Measurements from ENCODE around the gene CYSTM1.
A peak's percentile ranks its signal among the peaks of the same experiment; 100 is the strongest.
"Not testable (repeated sequence)": the region's sequence is repeated elsewhere in the genome, so short reads cannot be mapped to it uniquely, and the experiment has no call there.

CYSTM1 gene

GRCh38 chr5:140152022-140152999 is 22.7 kb upstream of the CYSTM1 start:
- POLR2A ChIA-PET = interaction anchor here (0.6 to 1.8 kb wide), 2 partner anchors 45 to 538 kb away, joined by 3 to 6 read pairs; no protein-coding TSS in a partner anchor
- no peak for DNase-seq (ENCODE audit: extremely low spot score)
- no peak for TF ChIP-seq ELF4 (IDR thresholded peaks at IDR 0.05)
- TF ChIP-seq FOXM1 (IDR thresholded peaks at IDR 0.05; ENCODE audit: borderline replicate concordance) = no peak
- no peak for TF ChIP-seq L3MBTL2 (conservative IDR thresholded peaks at IDR 0.05)
- no peak for TF ChIP-seq PKNOX1 (IDR thresholded peaks at IDR 0.05)
- no peak for TF ChIP-seq SUZ12 (IDR thresholded peaks at IDR 0.05)
- no peak for TF ChIP-seq TARDBP (IDR thresholded peaks at IDR 0.05)
- no peak for TF ChIP-seq HDGF (IDR thresholded peaks at IDR 0.05; ENCODE audit: borderline replicate concordance)
- TF ChIP-seq NFRKB (IDR thresholded peaks at IDR 0.05) = no peak
- no peak for TF ChIP-seq BHLHE40 (IDR thresholded peaks at IDR 0.05; ENCODE audit: borderline replicate concordance)
- TF ChIP-seq FOXA1 (IDR thresholded peaks at IDR 0.05) = no peak
- TF ChIP-seq ZNF384 (IDR thresholded peaks at IDR 0.05) = no peak
- TF ChIP-seq CTBP1 (IDR thresholded peaks at IDR 0.05; ENCODE audit: borderline replicate concordance) = no peak
- TF ChIP-seq ARNT (IDR thresholded peaks at IDR 0.05) = no peak
- no peak for TF ChIP-seq LEF1 (IDR thresholded peaks at IDR 0.05; ENCODE audit: borderline replicate concordance)
- no peak for TF ChIP-seq FOXK2 (IDR thresholded peaks at IDR 0.05)
- no peak for TF ChIP-seq SP1 (IDR thresholded peaks at IDR 0.05)
- CTCF ChIA-PET = interaction anchor here (0.6 to 1.9 kb wide), 3 partner anchors 34 to 394 kb away, joined by 3 to 6 read pairs (median 4); no protein-coding TSS in a partner anchor

- POLR2A ChIA-PET = interaction anchor here (1.5 kb wide), 1 partner anchor 46 kb away, joined by 5 read pairs; no protein-coding TSS in a partner anchor
- CTCF ChIA-PET = interaction anchor here (1.9 to 2.7 kb wide), 2 partner anchors 9 to 35 kb away, joined by 6 to 15 read pairs; no protein-coding TSS in a partner anchor
Measured at GRCh38 chr5:140153255-140153654, 21.7 kb upstream of the CYSTM1 start.

GRCh38 chr5:140153905-140154304 is 21.1 kb upstream of the CYSTM1 start:
- TF ChIP-seq NFRKB (IDR thresholded peaks at IDR 0.05) (no peak), ZNF384 (IDR thresholded peaks at IDR 0.05) (no peak), FOXM1 (IDR thresholded peaks at IDR 0.05; ENCODE audit: borderline replicate concordance) (no peak), CTBP1 (IDR thresholded peaks at IDR 0.05; ENCODE audit: borderline replicate concordance) (no peak), SP1 (IDR thresholded peaks at IDR 0.05) (no peak), PKNOX1 (IDR thresholded peaks at IDR 0.05) (no peak), TARDBP (IDR thresholded peaks at IDR 0.05) (no peak), BHLHE40 (IDR thresholded peaks at IDR 0.05; ENCODE audit: borderline replicate concordance) (no peak), FOXA1 (IDR thresholded peaks at IDR 0.05) (no peak), SUZ12 (IDR thresholded peaks at IDR 0.05) (no peak), L3MBTL2 (conservative IDR thresholded peaks at IDR 0.05) (no peak)
- DNase-seq (ENCODE audit: extremely low spot score) = no peak
- ChIA-PET POLR2A (interaction anchor here (1.5 kb wide), 1 partner anchor 46 kb away, joined by 5 read pairs; no protein-coding TSS in a partner anchor), CTCF (interaction anchor here (2.7 to 4.4 kb wide), 2 partner anchors 9 to 79 kb away, joined by 15 to 29 read pairs; no protein-coding TSS in a partner anchor)

More at GRCh38 chr5:140153255-140153654, 21.7 kb upstream of the CYSTM1 start:
- TF ChIP-seq CTBP1 (IDR thresholded peaks at IDR 0.05; ENCODE audit: borderline replicate concordance) (no peak), PKNOX1 (IDR thresholded peaks at IDR 0.05) (no peak), BHLHE40 (IDR thresholded peaks at IDR 0.05; ENCODE audit: borderline replicate concordance) (no peak), ELF4 (IDR thresholded peaks at IDR 0.05) (no peak), SP1 (IDR thresholded peaks at IDR 0.05) (no peak), NFRKB (IDR thresholded peaks at IDR 0.05) (no peak), FOXM1 (IDR thresholded peaks at IDR 0.05; ENCODE audit: borderline replicate concordance) (no peak)
- no peak for DNase-seq (ENCODE audit: extremely low spot score)

- CTCF ChIA-PET = interaction anchor here (0.7 to 4.4 kb wide), 3 partner anchors 10 to 101 kb away, joined by 3 to 29 read pairs (median 15); no protein-coding TSS in a partner anchor
- POLR2A ChIA-PET = interaction anchor here (1.4 to 1.5 kb wide), 2 partner anchors 42 to 47 kb away, joined by 4 to 5 read pairs; no protein-coding TSS in a partner anchor
- not testable (repeated sequence) for DNase-seq (ENCODE audit: extremely low spot score)
Measured at GRCh38 chr5:140154710-140155381, 20.1 kb upstream of the CYSTM1 start.

- DNase-seq (ENCODE audit: extremely low spot score) = peak; percentile 92
- TF ChIP-seq PKNOX1 (IDR thresholded peaks at IDR 0.05) (peak; percentile 57), SP1 (IDR thresholded peaks at IDR 0.05) (no peak), ELF4 (IDR thresholded peaks at IDR 0.05) (no peak)
- ChIA-PET CTCF (interaction anchor here (0.6 to 4.4 kb wide), 6 partner anchors 9 to 188 kb away, joined by 3 to 29 read pairs (median 3); no protein-coding TSS in a partner anchor), POLR2A (interaction anchor here (1.4 kb wide), 1 partner anchor 48 kb away, joined by 3 read pairs; no protein-coding TSS in a partner anchor)
Measured at GRCh38 chr5:140157032-140157781, 17.8 kb upstream of the CYSTM1 start.

All from HEK293T (cell line).